HepG2 (cell line): ENCODE measurements around the gene PRR15L. TPM values are rescaled to one million over a fixed set of nuclear protein-coding genes. Genes with fewer than 3 reads are reported as not detected.
A peak's percentile ranks its signal among the peaks of the same experiment; 100 is the strongest.

Experiments used
- ARID2 ChIP-seq: sonication (generic); formaldehyde crosslinking; IDR thresholded peaks from 2 replicates; pipeline ENCODE4 v1.8.1; 2022; ENCODE audit warnings: mild to moderate bottlenecking, missing genetic modification reagents, borderline replicate concordance
- FOXM1 ChIP-seq: sonication (generic); formaldehyde crosslinking; IDR thresholded peaks from 2 replicates; pipeline ENCODE4 v1.5.0; 2020; ENCODE audit warnings: missing genetic modification reagents
- GABPA ChIP-seq, 2 experiments: IDR thresholded peaks; 2 replicates each; pipeline ENCODE4 v1.6.1; 2011 to 2016; ENCODE audit warnings: low read depth in 2 of 2, low read length in 1 of 2, missing biosample characterization in 1 of 2, missing genetic modification characterization in 1 of 2
- HIVEP1 ChIP-seq: sonication (generic); formaldehyde crosslinking; IDR thresholded peaks from 2 replicates; pipeline ENCODE4 v1.4.0; 2020; ENCODE audit warnings: mild to moderate bottlenecking, missing genetic modification reagents
- JUN ChIP-seq: sonication (generic); formaldehyde crosslinking; IDR thresholded peaks from 2 replicates; pipeline ENCODE4 v1.4.0; 2020; ENCODE audit warnings: mild to moderate bottlenecking, missing genetic modification reagents
- KAT8 ChIP-seq: IDR thresholded peaks from 2 replicates; pipeline ENCODE4 v1.6.1; 2016; ENCODE audit warnings: missing genetic modification reagents, missing compliant biosample characterization
- KIAA2018 ChIP-seq: sonication (generic); formaldehyde crosslinking; IDR thresholded peaks from 2 replicates; pipeline ENCODE4 v1.5.0; 2020; ENCODE audit warnings: mild to moderate bottlenecking, missing genetic modification reagents, borderline replicate concordance
- RXRB ChIP-seq: IDR thresholded peaks from 2 replicates; pipeline ENCODE4 v1.6.1; 2016; ENCODE audit warnings: borderline replicate concordance, missing genetic modification reagents, missing compliant biosample characterization
- SMAD9 ChIP-seq: sonication (generic); formaldehyde crosslinking; IDR thresholded peaks from 2 replicates; pipeline ENCODE4 v1.5.1; 2020; ENCODE audit warnings: mild to moderate bottlenecking, missing genetic modification reagents
- SRSF9 ChIP-seq: fragments of 200-400 bp; formaldehyde crosslinking; IDR thresholded peaks from 2 replicates; pipeline ENCODE4 v1.6.1; 2018; ENCODE audit warnings: borderline replicate concordance, mild to moderate bottlenecking, low read depth, low read length; ENCODE audit not compliant: insufficient read depth, poor library complexity, severe bottlenecking
- TFDP1 ChIP-seq: IDR thresholded peaks from 2 replicates; pipeline ENCODE4 v1.6.1; 2016; ENCODE audit warnings: missing compliant biosample characterization, missing genetic modification reagents, borderline replicate concordance
- ZBTB43 ChIP-seq: sonication (generic); formaldehyde crosslinking; conservative IDR thresholded peaks from 2 replicates; pipeline ENCODE4 v1.4.0; 2020; ENCODE audit warnings: missing genetic modification reagents
- ZMYM3 ChIP-seq: sonication (generic); formaldehyde crosslinking; IDR thresholded peaks from 2 replicates; pipeline ENCODE4 v1.5.1; 2020; ENCODE audit warnings: mild to moderate bottlenecking, missing genetic modification reagents
- ZNF605 ChIP-seq: sonication (generic); formaldehyde crosslinking; IDR thresholded peaks from 2 replicates; pipeline ENCODE4 v1.8.0; 2022; ENCODE audit warnings: mild to moderate bottlenecking, missing genetic modification reagents
- ZNF652 ChIP-seq: IDR thresholded peaks from 2 replicates; pipeline ENCODE4 v1.6.1; 2016; ENCODE audit warnings: low read depth, borderline replicate concordance
- ZNF782 ChIP-seq: sonication (generic); formaldehyde crosslinking; IDR thresholded peaks from 2 replicates; pipeline ENCODE4 v1.4.0; 2020; ENCODE audit warnings: missing genetic modification reagents, mild to moderate bottlenecking, borderline replicate concordance
- ZNF850 ChIP-seq: sonication (generic); formaldehyde crosslinking; conservative IDR thresholded peaks from 2 replicates; pipeline ENCODE4 v1.9.0; 2021; ENCODE audit warnings: mild to moderate bottlenecking, missing genetic modification reagents
- ZSCAN22 ChIP-seq: sonication (generic); formaldehyde crosslinking; IDR thresholded peaks from 2 replicates; pipeline ENCODE4 v1.4.0; 2020; ENCODE audit warnings: mild to moderate bottlenecking, missing genetic modification reagents
- polyA plus RNA-seq, 8 experiments: library from polyadenylated mRNA; depleted of rRNA in 3 of 8; stranded (reverse) in 7 of 8; unstranded in 1 of 8; fragments of >200 nt; fragmentation: Illumina TruSeq in 4 of 8; extraction: Trizol in 4 of 8; gene quantifications; 2 replicates each; pipeline versions ENCODE4 v1.2.1 to v1.2.3, GENCODE V29; 2011 to 2016; ENCODE audit warnings: low read depth in 4 of 8, missing spikeins in 1 of 8, mixed read lengths in 1 of 8; ENCODE audit not compliant: insufficient read depth in 1 of 8
- total RNA-seq, 5 experiments: library from RNA; depleted of rRNA; stranded (reverse); fragments of >200 nt; fragmentation: Illumina TruSeq; extraction: Trizol; gene quantifications; 2 replicates each; pipeline ENCODE4 v1.2.3, GENCODE V29; 2016; ENCODE audit warnings: low read depth in 1 of 5

The PRR15L gene
- total and polyA plus RNA-seq, 2 of the 13 experiments (the other 11 are each of a cell fraction or from before 2014, with no cell fraction given): 0.44 to 2.0 TPM

- TF ChIP-seq ZBTB43 (CRISPR knock-in tag) (no peak), JUN (CRISPR knock-in tag) (peak; percentile 71; the same call in 1 of the 2 replicates), ZNF850 (CRISPR knock-in tag) (no peak), ZNF652 (CRISPR knock-in tag) (peak; percentile 69; the same call in 1 of the 2 replicates), ZNF782 (CRISPR knock-in tag) (no peak), ARID2 (CRISPR knock-in tag) (peak; percentile 100), SRSF9 (no peak), GABPA (IDR thresholded peaks at IDR 0.05; ENCODE audit: low read depth, low read length) (peak; percentile 36), GABPA (CRISPR knock-in tag; IDR thresholded peaks at IDR 0.05; ENCODE audit: low read depth) (peak; percentile 84), RXRB (CRISPR knock-in tag) (peak; percentile 60), TFDP1 (peak; percentile 100), HIVEP1 (peak; percentile 14; the same call in 1 of the 2 replicates), SMAD9 (peak; percentile 92), ZNF605 (CRISPR knock-in tag) (peak; percentile 96), FOXM1 (CRISPR knock-in tag) (no peak; the same call in 1 of the 2 replicates), KAT8 (CRISPR knock-in tag) (peak; percentile 94), KIAA2018 (0 out of 2 replicates have a peak, but pooled peaks have one; percentile 75), ZSCAN22 (CRISPR knock-in tag) (peak; percentile 37; the same call in 1 of the 2 replicates), ZMYM3 (peak; percentile 93)
Measured at GRCh38 chr17:47970725-47971499, 13.2 kb upstream of the PRR15L start, which contains the start of gene CDK5RAP3 (continued).
